T-helper 1 cell treated with Interleukin-12 subunit alpha and Interleukin-12 subunit beta and Interleukin-4 antibody, amounts not matched to agents 30 μg/mL and 1 μg/mL, for 36 hours (primary cell): Measurements from ENCODE around the gene KANSL1.
A peak's percentile ranks its signal among the peaks of the same experiment; 100 is the strongest.
"Not testable (repeated sequence)": the region's sequence is repeated elsewhere in the genome, so short reads cannot be mapped to it uniquely, and the experiment has no call there.

Experiments used
- H3K27ac Mint-ChIP-seq: one replicate; pipeline ENCODE4 v1.8.0; 2021; ENCODE audit warnings: mild to moderate bottlenecking, mixed read lengths
- H3K27me3 Mint-ChIP-seq: one replicate; pipeline ENCODE4 v1.8.0; 2021; ENCODE audit warnings: low read depth, mixed read lengths
- H3K36me3 Mint-ChIP-seq: one replicate; pipeline ENCODE4 v1.8.0; 2021; ENCODE audit warnings: low read depth, mixed read lengths
- H3K4me1 Mint-ChIP-seq: one replicate; pipeline ENCODE4 v1.8.0; 2021; ENCODE audit warnings: low read depth, mixed read lengths
- H3K4me3 Mint-ChIP-seq: one replicate; pipeline ENCODE4 v1.8.0; 2021; ENCODE audit warnings: mild to moderate bottlenecking, moderate library complexity, mixed read lengths
- H3K9me3 Mint-ChIP-seq: one replicate; pipeline ENCODE4 v1.8.0; 2021; ENCODE audit warnings: mixed read lengths

KANSL1 gene

GRCh38 chr17:46193151-46193625 lies at the start of gene KANSL1:
TSS of gene KANSL1 (minus strand) at chr17:46193429. CDS start at chr17:46172143, 21,286 bp downstream.
- H3K4me1 Mint-ChIP-seq = peaks cover 53% of the 10 kb centered on the region
- no peaks in the 10 kb centered on the region for H3K9me3 Mint-ChIP-seq
- peak within 1 kb of the TSS; percentile 98 for H3K27ac Mint-ChIP-seq
- H3K4me3 Mint-ChIP-seq = peak within 1 kb of the TSS; percentile 88
- H3K36me3 Mint-ChIP-seq = peaks cover 16% of the 10 kb centered on the region
- H3K27me3 Mint-ChIP-seq = no peaks in the 10 kb centered on the region

GRCh38 chr17:46231359-46231758 lies 38.1 kb upstream of the KANSL1 start:
- H3K27me3 Mint-ChIP-seq, H3K4me3 Mint-ChIP-seq, H3K27ac Mint-ChIP-seq, H3K4me1 Mint-ChIP-seq, H3K36me3 Mint-ChIP-seq, H3K9me3 Mint-ChIP-seq: not testable (repeated sequence)

- not testable (repeated sequence) for H3K27me3 Mint-ChIP-seq, H3K36me3 Mint-ChIP-seq, H3K4me1 Mint-ChIP-seq, H3K9me3 Mint-ChIP-seq
- Mint-ChIP-seq H3K27ac (peak overlapping the region; percentile 76), H3K4me3 (peak overlapping the region; percentile 82)
Observed at GRCh38 chr17:46225274-46225794, 32.1 kb upstream of the KANSL1 start.

GRCh38 chr17:46224864-46225263 lies 31.6 kb upstream of the KANSL1 start:
- H3K4me3 Mint-ChIP-seq = peak overlapping the region; percentile 82
- H3K27ac Mint-ChIP-seq, H3K4me1 Mint-ChIP-seq, H3K36me3 Mint-ChIP-seq, H3K9me3 Mint-ChIP-seq, H3K27me3 Mint-ChIP-seq: not testable (repeated sequence)

GRCh38 chr17:46223041-46223440 lies 29.8 kb upstream of the KANSL1 start:
- peak overlapping the region; percentile 70 for H3K4me3 Mint-ChIP-seq
- H3K27ac Mint-ChIP-seq, H3K36me3 Mint-ChIP-seq, H3K4me1 Mint-ChIP-seq, H3K27me3 Mint-ChIP-seq, H3K9me3 Mint-ChIP-seq: not testable (repeated sequence)

GRCh38 chr17:46216682-46217081 lies 23.5 kb upstream of the KANSL1 start:
- peaks cover 17% of the 10 kb centered on the region for H3K4me1 Mint-ChIP-seq
- H3K27me3 Mint-ChIP-seq = no peaks in the 10 kb centered on the region
- H3K9me3 Mint-ChIP-seq = no peaks in the 10 kb centered on the region
- H3K36me3 Mint-ChIP-seq = peaks cover 23% of the 10 kb centered on the region
- no peak overlapping the region for H3K27ac Mint-ChIP-seq
- H3K4me3 Mint-ChIP-seq = no peak overlapping the region

- H3K4me3 Mint-ChIP-seq = no peak overlapping the region
- H3K9me3 Mint-ChIP-seq = no peaks in the 10 kb centered on the region
- H3K36me3 Mint-ChIP-seq = peaks cover 21% of the 10 kb centered on the region
- H3K27me3 Mint-ChIP-seq = no peaks in the 10 kb centered on the region
- no peak overlapping the region for H3K27ac Mint-ChIP-seq
- peaks cover 20% of the 10 kb centered on the region for H3K4me1 Mint-ChIP-seq
Observed at GRCh38 chr17:46212634-46213435, 19.6 kb upstream of the KANSL1 start.

- H3K9me3 Mint-ChIP-seq = peaks cover 3% of the 10 kb centered on the region
- H3K4me1 Mint-ChIP-seq = peaks cover 11% of the 10 kb centered on the region
- no peak overlapping the region for H3K27ac Mint-ChIP-seq
- peaks cover 24% of the 10 kb centered on the region for H3K36me3 Mint-ChIP-seq
- no peaks in the 10 kb centered on the region for H3K27me3 Mint-ChIP-seq
- H3K4me3 Mint-ChIP-seq = no peak overlapping the region
Observed at GRCh38 chr17:46208997-46209396, 15.8 kb upstream of the KANSL1 start.

- Mint-ChIP-seq H3K4me1 (peaks cover 18% of the 10 kb centered on the region), H3K27me3 (no peaks in the 10 kb centered on the region), H3K4me3 (no peak overlapping the region), H3K9me3 (peaks cover 3% of the 10 kb centered on the region), H3K36me3 (peaks cover 30% of the 10 kb centered on the region), H3K27ac (no peak overlapping the region)
Observed at GRCh38 chr17:46205975-46206374, 12.7 kb upstream of the KANSL1 start.

GRCh38 chr17:46202424-46202823 lies 9.2 kb upstream of the KANSL1 start:
- no peaks in the 10 kb centered on the region for H3K27me3 Mint-ChIP-seq

GRCh38 chr17:46201491-46201890 lies 8.3 kb upstream of the KANSL1 start:
- peaks cover 32% of the 10 kb centered on the region for H3K4me1 Mint-ChIP-seq
- peaks cover 3% of the 10 kb centered on the region for H3K9me3 Mint-ChIP-seq

More at GRCh38 chr17:46202424-46202823, 9.2 kb upstream of the KANSL1 start:
- H3K4me3 Mint-ChIP-seq = no peak overlapping the region
- peaks cover 3% of the 10 kb centered on the region for H3K9me3 Mint-ChIP-seq
- peaks cover 34% of the 10 kb centered on the region for H3K36me3 Mint-ChIP-seq
- peaks cover 25% of the 10 kb centered on the region for H3K4me1 Mint-ChIP-seq
- H3K27ac Mint-ChIP-seq = no peak overlapping the region

GRCh38 chr17:46200197-46200596 lies 7.0 kb upstream of the KANSL1 start:
- Mint-ChIP-seq H3K27me3 (no peaks in the 10 kb centered on the region), H3K9me3 (no peaks in the 10 kb centered on the region), H3K4me1 (peaks cover 40% of the 10 kb centered on the region), H3K36me3 (peaks cover 22% of the 10 kb centered on the region), H3K27ac (no peak overlapping the region), H3K4me3 (no peak overlapping the region)

More at GRCh38 chr17:46201491-46201890, 8.3 kb upstream of the KANSL1 start:
- H3K27ac Mint-ChIP-seq = no peak overlapping the region
- peaks cover 31% of the 10 kb centered on the region for H3K36me3 Mint-ChIP-seq
- H3K27me3 Mint-ChIP-seq = no peaks in the 10 kb centered on the region
- no peak overlapping the region for H3K4me3 Mint-ChIP-seq

- H3K27me3 Mint-ChIP-seq = no peaks in the 10 kb centered on the region
- peaks cover 48% of the 10 kb centered on the region for H3K4me1 Mint-ChIP-seq
- no peak overlapping the region for H3K27ac Mint-ChIP-seq
- H3K4me3 Mint-ChIP-seq = no peak overlapping the region
- peaks cover 18% of the 10 kb centered on the region for H3K36me3 Mint-ChIP-seq
- H3K9me3 Mint-ChIP-seq = no peaks in the 10 kb centered on the region
Observed at GRCh38 chr17:46199379-46199778, 6.2 kb upstream of the KANSL1 start.

GRCh38 chr17:46198233-46198632 lies 5.0 kb upstream of the KANSL1 start:
- Mint-ChIP-seq H3K4me1 (peaks cover 50% of the 10 kb centered on the region), H3K27ac (no peak overlapping the region), H3K9me3 (no peaks in the 10 kb centered on the region), H3K4me3 (no peak overlapping the region), H3K27me3 (no peaks in the 10 kb centered on the region), H3K36me3 (peaks cover 15% of the 10 kb centered on the region)

GRCh38 chr17:46197530-46197929 lies 4.3 kb upstream of the KANSL1 start:
- Mint-ChIP-seq H3K9me3 (no peaks in the 10 kb centered on the region), H3K27me3 (no peaks in the 10 kb centered on the region), H3K4me3 (no peak overlapping the region), H3K4me1 (peaks cover 47% of the 10 kb centered on the region), H3K36me3 (peaks cover 15% of the 10 kb centered on the region), H3K27ac (peak overlapping the region; percentile 19)
